ENCODE data around the gene CMTM6. TPM values are rescaled to one million over a fixed set of nuclear protein-coding genes. Genes with fewer than 3 reads are reported as not detected.
"Not testable (repeated sequence)": the region's sequence is repeated elsewhere in the genome, so short reads cannot be mapped to it uniquely, and the experiment has no call there.

CMTM6 gene
- total RNA-seq, 6 donors from 2014 or later: 16.8 to 86.0 (median 61.3) TPM

GRCh38 chr3:32481791-32482631 lies 20.6 kb downstream of the CMTM6 start:
- ATAC-seq (ENCODE audit: low FRiP score in 2 of 2) (no peak), DNase-seq (no peak)
- peaks cover 2 to 64% (median 15%) of the 10 kb centered on the region in 4 donors for H3K36me3 ChIP-seq
- H3K9me3 ChIP-seq: no peaks in the 10 kb centered on the region
- WGBS, 2 donors: 90 to 92% methylated on average over 3 of the region's 3 CpGs
- no peaks in the 10 kb centered on the region for H3K27me3 ChIP-seq
- peaks cover 0 to 8% (median 2%) of the 10 kb centered on the region in 4 donors for H3K4me1 ChIP-seq
- H3K27ac ChIP-seq: no peak overlapping the region
- TF ChIP-seq POLR2A (IDR thresholded peaks at IDR 0.05) (no peak), CTCF (IDR thresholded peaks at IDR 0.05) (no peak), EP300 (IDR thresholded peaks at IDR 0.05) (no peak)
- H3K4me3 ChIP-seq: no peak overlapping the region

GRCh38 chr3:32480604-32481003 lies 22.0 kb downstream of the CMTM6 start:
- no peak overlapping the region for H3K27ac ChIP-seq
- no peaks in the 10 kb centered on the region for H3K9me3 ChIP-seq
- peaks cover 0 to 8% (median 2%) of the 10 kb centered on the region in 4 donors for H3K4me1 ChIP-seq
- peaks cover 1 to 50% (median 4%) of the 10 kb centered on the region in 4 donors for H3K36me3 ChIP-seq
- TF ChIP-seq CTCF (IDR thresholded peaks at IDR 0.05) (no peak), POLR2A (IDR thresholded peaks at IDR 0.05) (no peak)
- no peak overlapping the region for H3K4me3 ChIP-seq
- ATAC-seq (ENCODE audit: low FRiP score in 2 of 2) (no peak), DNase-seq (no peak)
- WGBS, 2 donors: 100% methylated on average over 1 of the region's 1 CpG
- H3K27me3 ChIP-seq: no peaks in the 10 kb centered on the region

- no peaks in the 10 kb centered on the region for H3K9me3 ChIP-seq
- H3K4me1 ChIP-seq: peaks cover 6 to 15% (median 7%) of the 10 kb centered on the region in 4 donors
- no peak overlapping the region for H3K4me3 ChIP-seq
- no peak for TF ChIP-seq EP300 (IDR thresholded peaks at IDR 0.05)
- TF ChIP-seq POLR2AphosphoS5 (IDR thresholded peaks at IDR 0.05): no peak
- TF ChIP-seq POLR2A (IDR thresholded peaks at IDR 0.05): no peak
- TF ChIP-seq CTCF (IDR thresholded peaks at IDR 0.05): no peak
- peaks cover 0 to 23% (median under 1%) of the 10 kb centered on the region in 4 donors for H3K36me3 ChIP-seq
- ATAC-seq (ENCODE audit: low FRiP score in 2 of 2) (no peak), DNase-seq (no peak)
- H3K27ac ChIP-seq: no peak overlapping the region
- WGBS, 2 donors: 90 to 96% methylated on average over 2 of the region's 2 CpGs
- no peaks in the 10 kb centered on the region for H3K27me3 ChIP-seq
These were observed 28.5 kb downstream of the CMTM6 start for GRCh38 chr3:32474201-32474600.

- DNase-seq; H3K27ac ChIP-seq; H3K9me3 ChIP-seq; H3K27me3 ChIP-seq; ATAC-seq (ENCODE audit: low FRiP score in 2 of 2); H3K4me3 ChIP-seq: not testable (repeated sequence)
- H3K36me3 ChIP-seq: peaks cover 0 to 19% (median 3%) of the 10 kb centered on the region in 4 donors
- 90 to 93% methylated on average over 12 of the region's 12 CpGs for WGBS, 2 donors
- peaks cover 14 to 28% (median 19%) of the 10 kb centered on the region in 4 donors for H3K4me1 ChIP-seq
These were observed 30.5 kb downstream of the CMTM6 start for GRCh38 chr3:32472151-32472550.

- peak in 1 of 2 donors; percentile 12 for ATAC-seq (ENCODE audit: low FRiP score in 2 of 2)
- no peaks in the 10 kb centered on the region for H3K27me3 ChIP-seq
- no peak overlapping the region for H3K4me3 ChIP-seq
- H3K4me1 ChIP-seq: peaks cover 14 to 33% (median 21%) of the 10 kb centered on the region in 4 donors
- no peak for DNase-seq
- H3K9me3 ChIP-seq: no peaks in the 10 kb centered on the region
- H3K36me3 ChIP-seq: peaks cover 0 to 19% (median 3%) of the 10 kb centered on the region in 4 donors
- H3K27ac ChIP-seq: no peak overlapping the region
- no peak for TF ChIP-seq POLR2AphosphoS5 (IDR thresholded peaks at IDR 0.05)
- TF ChIP-seq POLR2A (IDR thresholded peaks at IDR 0.05): no peak
- TF ChIP-seq CTCF (IDR thresholded peaks at IDR 0.05): no peak
- TF ChIP-seq EP300 (IDR thresholded peaks at IDR 0.05): no peak
- 84 to 88% methylated on average over 3 of the region's 3 CpGs for WGBS, 2 donors
These were observed 31.4 kb downstream of the CMTM6 start for GRCh38 chr3:32471246-32471645.

Measured in upper lobe of left lung (tissue), 6 donors.